ENCODE measurements around the gene TUBA3E. TPM values are rescaled to one million over a fixed set of nuclear protein-coding genes. Genes with fewer than 3 reads are reported as not detected.

TUBA3E gene
- total RNA-seq = not detected

DNA sequence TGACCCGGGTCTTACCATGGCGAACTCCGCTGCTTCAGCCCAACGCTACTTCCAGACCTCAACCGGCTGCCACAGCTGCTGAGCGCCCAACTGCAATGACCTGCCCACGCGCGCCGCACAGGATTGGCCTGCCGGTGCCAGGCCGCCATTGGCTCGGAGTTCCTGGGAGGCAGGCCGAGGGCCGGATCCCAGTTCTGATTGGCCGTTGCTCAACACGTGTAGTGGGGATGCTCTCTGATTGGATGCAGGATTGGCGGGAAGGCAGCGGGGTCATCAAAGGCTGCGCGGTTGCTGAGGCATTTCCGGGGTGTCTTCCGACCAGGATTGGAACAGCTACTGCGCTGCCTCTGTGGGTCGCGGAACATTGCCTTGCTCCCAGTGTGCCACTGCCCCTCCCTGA is at the start of gene TUBA3E:
Gene TUBA3E (minus strand): TSS at position 97 of the 400 bp plus-strand sequence. CDS start 79 bp downstream, at position 18.

DNA sequence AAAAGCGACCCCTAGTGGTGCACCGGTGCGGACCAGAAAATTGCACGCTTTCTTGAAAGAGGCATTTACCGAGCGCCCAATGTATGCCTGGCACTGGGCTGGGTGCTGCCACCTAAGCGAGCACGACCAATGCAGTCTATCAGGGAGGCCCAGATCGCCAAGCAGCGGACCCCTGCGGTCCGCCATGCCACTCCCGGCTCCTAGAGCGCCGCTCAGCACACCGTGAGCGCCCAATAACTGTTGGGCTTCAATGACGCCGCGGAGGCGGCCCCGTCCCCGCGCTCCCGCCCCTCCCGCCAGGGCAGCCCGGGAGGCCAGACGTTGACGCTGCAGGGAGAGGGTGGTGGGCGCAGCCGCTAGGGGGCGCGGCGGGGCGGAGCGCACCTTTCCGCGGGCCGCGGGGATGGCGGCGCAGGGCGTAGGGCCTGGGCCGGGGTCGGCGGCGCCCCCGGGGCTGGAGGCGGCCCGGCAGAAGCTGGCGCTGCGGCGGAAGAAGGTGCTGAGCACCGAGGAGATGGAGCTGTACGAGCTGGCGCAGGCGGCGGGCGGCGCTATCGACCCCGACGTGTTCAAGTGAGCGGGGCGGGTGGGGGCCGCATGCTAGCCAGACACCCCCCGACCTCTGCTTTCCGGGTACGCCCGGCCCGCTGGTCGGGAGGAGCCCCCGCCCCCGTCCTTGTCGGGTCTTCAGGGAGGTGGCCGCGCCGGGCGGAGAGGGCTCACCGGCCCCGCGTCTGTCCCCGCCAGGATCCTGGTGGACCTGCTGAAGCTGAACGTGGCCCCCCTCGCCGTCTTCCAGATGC is 16.2 kb downstream of the TUBA3E start, which contains the start of gene MZT2B:
Gene MZT2B (plus strand): TSS at position 383 of the 803 bp plus-strand sequence. CDS start 21 bp downstream, at position 404.

DNA sequence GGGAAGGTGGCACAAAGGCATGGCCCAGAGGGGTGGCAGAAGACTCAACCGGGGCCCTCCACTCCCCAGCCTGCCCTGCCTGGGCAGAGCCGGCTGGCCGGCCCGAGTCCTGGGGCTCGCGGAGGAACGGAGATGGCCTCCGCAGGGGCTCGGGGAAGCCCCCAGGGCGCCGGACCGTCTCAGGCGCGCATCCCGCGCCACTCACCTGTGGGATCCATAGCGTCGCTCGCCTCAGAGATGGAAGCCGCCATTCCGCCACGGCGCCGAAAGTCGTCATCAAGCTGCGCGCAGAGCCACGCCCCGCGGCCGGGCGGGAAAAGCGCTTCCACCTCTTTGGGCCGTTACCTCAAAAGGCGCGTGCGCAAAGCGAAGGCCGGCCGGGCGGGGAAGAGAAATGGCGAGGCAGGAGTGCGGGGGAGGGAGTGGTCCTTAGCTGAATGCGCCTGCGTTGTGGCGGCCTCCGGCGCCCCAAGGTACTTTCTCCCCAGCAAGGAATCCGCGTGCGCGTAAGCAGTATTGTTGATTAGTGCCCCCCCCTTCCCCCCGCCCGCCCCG is 16.8 kb downstream of the TUBA3E start, which contains the start of gene SMPD4:
Gene SMPD4 (minus strand): TSS at position 278 of the 555 bp plus-strand sequence. CDS start 5,010 bp downstream, outside the sequence.

DNA sequence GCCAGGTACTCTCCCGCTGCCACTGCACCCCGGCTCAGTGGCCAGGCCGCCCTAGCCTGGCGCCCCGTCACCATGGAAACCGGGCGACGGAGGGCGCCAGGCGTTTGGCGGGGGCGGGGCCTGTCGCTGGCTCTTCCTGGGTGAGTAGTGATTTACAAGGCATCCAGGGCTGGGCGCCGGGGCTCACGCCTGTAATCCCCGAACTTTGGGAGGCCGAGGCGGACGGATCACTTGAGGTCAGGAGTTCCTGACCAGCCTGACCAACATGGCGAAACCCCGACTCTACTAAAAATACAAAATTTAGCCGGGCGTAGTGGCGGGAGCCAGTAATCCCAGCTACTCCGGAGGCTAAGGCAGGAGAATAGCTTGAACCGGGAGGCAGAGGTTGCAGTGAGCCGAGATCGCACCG is 53.2 kb downstream of the TUBA3E start, which contains the start of gene CCDC74B:
Gene CCDC74B (minus strand): TSS at position 107 of the 409 bp plus-strand sequence. CDS start 116 bp downstream, outside the sequence.

Other genes with a start within 250 kb of the TUBA3E start
- 0.44 TPM for gene RAB6C, start 218.8 kb downstream of the TUBA3E start, total RNA-seq
- gene POTEF, start 69.2 kb downstream of the TUBA3E start, total RNA-seq = not detected
- 13.4 TPM for gene CCDC74B, start 53.3 kb downstream of the TUBA3E start, total RNA-seq
- gene SMPD4, start 16.8 kb downstream of the TUBA3E start, total RNA-seq = 35.3 TPM
- 44.9 TPM for gene MZT2B, start 16.2 kb downstream of the TUBA3E start, total RNA-seq
- gene IMP4, start 144.5 kb upstream of the TUBA3E start, total RNA-seq = 53.5 TPM
- 30.5 TPM for gene PTPN18, start 157.6 kb upstream of the TUBA3E start, total RNA-seq